Measurements from ENCODE around the gene MMP7. TPM values are rescaled to one million over a fixed set of nuclear protein-coding genes. Genes with fewer than 3 reads are reported as not detected.

Gene MMP7
- total and polyA plus RNA-seq, 2 donors (not counting 1 experiment from before 2014, with no cell fraction given), result not detected

GRCh38 chr11:102577182-102577581 is 46.6 kb upstream of the MMP7 start:
- DNase-seq (peak; percentile 46), ATAC-seq (ENCODE audit: low read depth) (no peak)
- Histone ChIP-seq H2AFZ (ENCODE audit: insufficient read depth, low read depth, low read length, poor library complexity, severe bottlenecking) (no peak overlapping the region), H3K27me3 (replicated peaks in 1 of 4; ENCODE audit: control extremely low read depth in 1 of 4, control insufficient read depth in 3 of 4, insufficient read depth in 4 of 4, low read length in 3 of 4) (no peaks in the 10 kb centered on the region), H3K4me1 (ENCODE audit: control insufficient read depth in 2 of 2, insufficient read depth in 2 of 2, low read length in 2 of 2) (peaks cover 13 to 18% of the 10 kb centered on the region in 2 donors), H3K27ac (ENCODE audit: low read length in 2 of 2) (no peak overlapping the region), H3K4me2 (replicated peaks; ENCODE audit: low read depth, low read length, poor library complexity, severe bottlenecking) (peak overlapping the region; percentile 10), H3K9ac (ENCODE audit: low read length) (no peak overlapping the region), H3K36me3 (replicated peaks in 1 of 2; ENCODE audit: control extremely low read depth in 1 of 2, control insufficient read depth in 1 of 2, extremely low read depth in 1 of 2, insufficient read depth in 2 of 2, low read length in 1 of 2) (no peaks in the 10 kb centered on the region), H3K79me2 (ENCODE audit: control insufficient read depth, insufficient read depth, low read length) (no peaks in the 10 kb centered on the region), H4K20me1 (ENCODE audit: control insufficient read depth, insufficient read depth, low read length, poor library complexity, severe bottlenecking) (no peaks in the 10 kb centered on the region), H3K4me3 (ENCODE audit: control extremely low read depth in 1 of 5, extremely low read depth in 1 of 5, insufficient read depth in 1 of 5, low read depth in 2 of 5, low read length in 4 of 5) (no peak overlapping the region), H3K9me3 (ENCODE audit: control extremely low read depth in 1 of 3, control insufficient read depth in 2 of 3, insufficient read depth in 1 of 3, low read length in 2 of 3) (peaks cover 0 to 1% (median 0%) of the 10 kb centered on the region in 3 donors)
- Mint-ChIP-seq H3K27ac (no peak overlapping the region), H3K4me1 (peaks cover 21% of the 10 kb centered on the region), H3K27me3 (no peaks in the 10 kb centered on the region), H3K9me3 (ENCODE audit: insufficient read depth) (no peaks in the 10 kb centered on the region), H3K4me3 (no peak overlapping the region)
- intact Hi-C loops (cut with micrococcal nuclease), result no loop called here
- no peak for TF ChIP-seq CTCF (IDR thresholded peaks at IDR 0.05)
- no peak for TF ChIP-seq EZH2 (IDR thresholded peaks at IDR 0.05; ENCODE audit: borderline replicate concordance, insufficient read depth, low read depth, low read length, poor library complexity, severe bottlenecking)
- CTCF ChIA-PET, result no interaction called here
- POLR2A ChIA-PET, result no interaction called here

- H3K27me3 ChIP-seq (replicated peaks in 1 of 4; ENCODE audit: control extremely low read depth in 1 of 4, control insufficient read depth in 3 of 4, insufficient read depth in 4 of 4, low read length in 3 of 4), result no peaks in the 10 kb centered on the region
- H3K9ac ChIP-seq (ENCODE audit: low read length), result no peak overlapping the region
- no peak overlapping the region for H3K4me3 Mint-ChIP-seq
- no peaks in the 10 kb centered on the region for H3K36me3 ChIP-seq (replicated peaks in 1 of 2; ENCODE audit: control extremely low read depth in 1 of 2, control insufficient read depth in 1 of 2, extremely low read depth in 1 of 2, insufficient read depth in 2 of 2, low read length in 1 of 2)
- H3K4me1 ChIP-seq (ENCODE audit: control insufficient read depth in 2 of 2, insufficient read depth in 2 of 2, low read length in 2 of 2), result peaks cover 13 to 18% of the 10 kb centered on the region in 2 donors
- no peaks in the 10 kb centered on the region for H3K9me3 Mint-ChIP-seq (ENCODE audit: insufficient read depth)
- CTCF ChIA-PET, result no interaction called here
- peaks cover 0 to 1% (median 0%) of the 10 kb centered on the region in 3 donors for H3K9me3 ChIP-seq (ENCODE audit: control extremely low read depth in 1 of 3, control insufficient read depth in 2 of 3, insufficient read depth in 1 of 3, low read length in 2 of 3)
- peaks cover 20% of the 10 kb centered on the region for H3K4me1 Mint-ChIP-seq
- no peaks in the 10 kb centered on the region for H3K79me2 ChIP-seq (ENCODE audit: control insufficient read depth, insufficient read depth, low read length)
- no peaks in the 10 kb centered on the region for H3K27me3 Mint-ChIP-seq
- no peak overlapping the region for H3K4me2 ChIP-seq (replicated peaks; ENCODE audit: low read depth, low read length, poor library complexity, severe bottlenecking)
- no peak overlapping the region for H3K27ac Mint-ChIP-seq
- DNase-seq, result no peak
- POLR2A ChIA-PET, result no interaction called here
- ATAC-seq (ENCODE audit: low read depth), result no peak
- H2AFZ ChIP-seq (ENCODE audit: insufficient read depth, low read depth, low read length, poor library complexity, severe bottlenecking), result no peak overlapping the region
- no peak overlapping the region for H3K27ac ChIP-seq (ENCODE audit: low read length in 2 of 2)
- intact Hi-C loops (cut with micrococcal nuclease), result no loop called here
- H4K20me1 ChIP-seq (ENCODE audit: control insufficient read depth, insufficient read depth, low read length, poor library complexity, severe bottlenecking), result no peaks in the 10 kb centered on the region
- TF ChIP-seq EZH2 (IDR thresholded peaks at IDR 0.05; ENCODE audit: borderline replicate concordance, insufficient read depth, low read depth, low read length, poor library complexity, severe bottlenecking) (no peak), CTCF (IDR thresholded peaks at IDR 0.05) (no peak)
- WGBS (ENCODE audit: insufficient coverage), result no CpG with 5 or more reads among the region's 3 CpGs
- no peak overlapping the region for H3K4me3 ChIP-seq (ENCODE audit: control extremely low read depth in 1 of 5, extremely low read depth in 1 of 5, insufficient read depth in 1 of 5, low read depth in 2 of 5, low read length in 4 of 5)
Observed at GRCh38 chr11:102576350-102576749, 45.8 kb upstream of the MMP7 start.
